ENCODE data around the gene POLR2J2. TPM values are rescaled to one million over a fixed set of nuclear protein-coding genes. Genes with fewer than 3 reads are reported as not detected.
"Not testable (repeated sequence)": the region's sequence is repeated elsewhere in the genome, so short reads cannot be mapped to it uniquely, and the experiment has no call there.

The POLR2J2 gene
- total and polyA plus RNA-seq, 5 experiments from 2014 or later, result 3.0 to 39.5 (median 3.7) TPM

GRCh38 chr7:102643404-102643803 is 28.1 kb downstream of the POLR2J2 start:
- ATAC-seq, H3K9me3 Mint-ChIP-seq, H3K4me1 Mint-ChIP-seq, H3K36me3 Mint-ChIP-seq, H3K4me3 Mint-ChIP-seq, POLR2A ChIA-PET, H3K27ac Mint-ChIP-seq, DNase-seq, H3K27me3 Mint-ChIP-seq: not testable (repeated sequence)

DNA sequence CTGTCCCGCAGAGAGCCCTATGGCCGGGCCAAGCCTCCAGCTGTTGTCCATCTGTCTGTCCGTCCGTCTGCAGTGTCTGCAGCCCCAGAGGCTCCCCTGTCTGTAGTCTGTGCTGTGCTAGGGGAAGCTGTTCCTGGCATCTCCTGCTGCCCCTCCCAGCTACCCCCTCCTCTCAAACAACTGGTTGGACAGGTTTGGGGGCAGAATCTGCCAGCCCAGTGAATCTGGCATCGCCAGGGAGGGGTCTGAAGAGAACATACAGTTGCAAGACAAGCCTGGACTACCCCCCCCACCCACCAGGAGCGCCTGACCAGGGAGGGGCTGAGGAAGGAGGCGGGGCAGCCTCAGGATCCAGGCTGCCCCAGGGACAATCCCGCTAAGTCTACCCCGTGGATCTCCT is 28.8 kb downstream of the POLR2J2 start, which contains the start of gene UPK3BL1:
Gene UPK3BL1, minus strand, starts transcription at position 101 of the 400 bp plus-strand sequence. Its CDS starts 50 bp downstream, at position 51.
- H3K27ac Mint-ChIP-seq, DNase-seq, H3K27me3 Mint-ChIP-seq, H3K4me3 Mint-ChIP-seq, POLR2A ChIA-PET, ATAC-seq, H3K4me1 Mint-ChIP-seq, H3K9me3 Mint-ChIP-seq, H3K36me3 Mint-ChIP-seq: not testable (repeated sequence)

GRCh38 chr7:102638848-102639247 is 32.6 kb downstream of the POLR2J2 start:
- POLR2A ChIA-PET, H3K9me3 Mint-ChIP-seq, H3K4me3 Mint-ChIP-seq, H3K27ac Mint-ChIP-seq, DNase-seq, H3K36me3 Mint-ChIP-seq, H3K4me1 Mint-ChIP-seq, H3K27me3 Mint-ChIP-seq: not testable (repeated sequence)
- ATAC-seq, result peak; percentile 5 to 26

- H3K36me3 Mint-ChIP-seq, H3K9me3 Mint-ChIP-seq, H3K4me3 Mint-ChIP-seq, H3K27ac Mint-ChIP-seq, ATAC-seq, H3K27me3 Mint-ChIP-seq, POLR2A ChIA-PET, H3K4me1 Mint-ChIP-seq, DNase-seq: not testable (repeated sequence)
These were observed 34.5 kb downstream of the POLR2J2 start for GRCh38 chr7:102636956-102637355.

DNA sequence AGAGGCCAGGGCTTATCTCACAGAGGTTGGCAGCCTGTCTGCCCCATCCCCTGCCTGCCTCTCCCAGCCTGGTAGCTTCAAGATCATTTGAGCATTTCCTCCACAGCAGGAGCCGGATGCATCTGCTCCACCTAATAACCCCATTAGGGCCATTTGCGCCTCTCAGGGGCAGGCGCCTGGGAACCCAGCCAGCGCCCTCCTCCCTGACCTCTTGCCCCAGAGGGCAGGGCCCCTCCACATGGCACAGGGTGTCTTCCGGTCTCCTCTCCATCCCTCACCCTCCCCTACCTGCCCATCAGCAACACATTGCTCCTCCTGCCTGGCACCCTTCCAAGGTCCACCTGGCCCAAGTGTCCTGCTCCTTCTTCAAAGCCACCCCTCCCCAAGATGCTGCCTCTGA is 36.1 kb downstream of the POLR2J2 start:
- POLR2A ChIA-PET, result not testable (repeated sequence)

GRCh38 chr7:102634299-102634698 is 37.2 kb downstream of the POLR2J2 start:
- H3K36me3 Mint-ChIP-seq, H3K27me3 Mint-ChIP-seq, H3K4me3 Mint-ChIP-seq, H3K9me3 Mint-ChIP-seq, H3K4me1 Mint-ChIP-seq, H3K27ac Mint-ChIP-seq, ATAC-seq, POLR2A ChIA-PET, DNase-seq: not testable (repeated sequence)

More for the DNA sequence above, 36.1 kb downstream of the POLR2J2 start:
- H3K36me3 Mint-ChIP-seq, H3K4me1 Mint-ChIP-seq, DNase-seq, H3K9me3 Mint-ChIP-seq, H3K27ac Mint-ChIP-seq, ATAC-seq, H3K4me3 Mint-ChIP-seq, H3K27me3 Mint-ChIP-seq: not testable (repeated sequence)

DNA sequence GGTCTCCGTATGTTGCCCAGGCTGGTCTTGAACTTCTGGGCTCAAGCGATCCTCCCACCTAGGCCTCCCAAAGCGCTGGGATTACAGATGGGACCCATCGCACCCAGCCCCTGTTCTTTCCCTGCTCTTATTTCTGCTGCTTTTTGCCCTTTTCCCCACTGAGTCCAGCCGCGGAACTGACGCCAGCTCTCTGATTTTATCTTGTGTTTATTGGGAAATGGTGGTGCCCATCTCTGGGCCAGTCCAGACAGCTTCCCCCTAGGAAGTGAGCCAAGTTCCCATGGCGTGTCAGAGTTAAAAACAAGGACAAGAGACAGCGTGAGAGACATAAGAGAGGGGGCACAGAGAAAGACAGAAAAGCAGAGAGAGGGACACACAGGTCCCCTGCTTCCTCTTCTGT is 40.8 kb downstream of the POLR2J2 start:
- H3K27ac Mint-ChIP-seq, result peak overlapping the region in 1 of 10 donors; percentile 43
- DNase-seq, H3K4me1 Mint-ChIP-seq, POLR2A ChIA-PET, H3K36me3 Mint-ChIP-seq, H3K4me3 Mint-ChIP-seq, H3K27me3 Mint-ChIP-seq, H3K9me3 Mint-ChIP-seq, ATAC-seq: not testable (repeated sequence)

- H3K4me3 Mint-ChIP-seq, H3K36me3 Mint-ChIP-seq, H3K4me1 Mint-ChIP-seq, H3K27me3 Mint-ChIP-seq, ATAC-seq, H3K9me3 Mint-ChIP-seq, POLR2A ChIA-PET, DNase-seq, H3K27ac Mint-ChIP-seq: not testable (repeated sequence)
These were observed 44.1 kb downstream of the POLR2J2 start for GRCh38 chr7:102627271-102627904.

DNA sequence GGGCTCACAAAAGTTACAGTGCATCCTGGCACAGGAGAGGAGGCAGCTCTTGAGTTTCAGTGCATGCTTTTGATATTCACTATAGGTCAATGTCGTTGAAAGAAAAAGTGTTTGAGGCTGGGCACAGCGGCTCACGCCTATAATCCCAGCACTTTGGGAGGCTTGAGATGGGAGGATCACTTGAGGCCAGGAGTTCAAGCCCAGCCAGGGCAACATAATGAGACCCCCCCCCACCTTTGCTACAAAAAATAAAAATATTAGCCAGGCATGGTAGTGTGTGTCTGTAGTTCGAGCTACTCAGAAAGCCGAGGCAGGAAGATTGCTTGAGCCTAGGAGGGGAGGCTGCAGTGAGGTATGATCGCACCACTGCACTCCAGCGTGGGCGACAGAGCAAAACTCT is 53.3 kb downstream of the POLR2J2 start:
- H3K36me3 Mint-ChIP-seq, POLR2A ChIA-PET, H3K4me1 Mint-ChIP-seq, H3K27ac Mint-ChIP-seq, H3K4me3 Mint-ChIP-seq, ATAC-seq, H3K9me3 Mint-ChIP-seq, H3K27me3 Mint-ChIP-seq: not testable (repeated sequence)
- peak in 1 of 10 donors; percentile 8 for DNase-seq

GRCh38 chr7:102616507-102617125 is 54.8 kb downstream of the POLR2J2 start, which contains the start of gene RASA4:
TSS of gene RASA4 (minus strand) at chr7:102616756. CDS start at chr7:102616689, 67 bp downstream.
- ATAC-seq (peak; percentile 97 to 98), DNase-seq (peak in 8 of 10 donors; percentile 22 to 69 (median 34))
- H3K4me1 Mint-ChIP-seq, H3K27me3 Mint-ChIP-seq, H3K9me3 Mint-ChIP-seq, H3K36me3 Mint-ChIP-seq, POLR2A ChIA-PET: not testable (repeated sequence)
- peak within 1 kb of the TSS in 7 of 10 donors; percentile 28 to 77 (median 51) for H3K4me3 Mint-ChIP-seq
- H3K27ac Mint-ChIP-seq, result peak within 1 kb of the TSS in 1 of 10 donors; percentile 43

Other genes starting within 250 kb of the POLR2J2 start
- gene ORAI2, start 238.1 kb downstream of the POLR2J2 start, total RNA-seq, result 10 to 100 TPM; 29.1 to 33.6 TPM
- 10 to 100 TPM; 35.9 to 54.4 (median 37.2) TPM for gene ORAI2, start 238.1 kb downstream of the POLR2J2 start, polyA plus RNA-seq
- gene ALKBH4, start 206.8 kb downstream of the POLR2J2 start, total RNA-seq, result 10 to 100 TPM in 1 of 2 experiments, 1 to 10 TPM in 1; 9.9 to 12.9 TPM
- gene ALKBH4, start 206.8 kb downstream of the POLR2J2 start, polyA plus RNA-seq, result 10 to 100 TPM; 14.8 to 17.3 (median 16.4) TPM
- 10 to 100 TPM; 21.6 to 23.6 TPM for gene LRWD1, start 206.7 kb downstream of the POLR2J2 start, total RNA-seq
- gene LRWD1, start 206.7 kb downstream of the POLR2J2 start, polyA plus RNA-seq, result 10 to 100 TPM in 2 of 3 donors, 1 to 10 TPM in 1; 7.2 to 14.5 (median 11.4) TPM
- 10 to 100 TPM; 44.3 to 44.4 TPM for gene POLR2J, start 192.7 kb downstream of the POLR2J2 start, total RNA-seq
- 100 to 1,000 TPM in 2 of 3 donors, 10 to 100 TPM in 1; 65.6 to 112 (median 103) TPM for gene POLR2J, start 192.7 kb downstream of the POLR2J2 start, polyA plus RNA-seq
- gene RASA4B, start 153.9 kb downstream of the POLR2J2 start, total RNA-seq, result 10 to 100 TPM; 31.9 to 35.0 TPM
- 10 to 100 TPM in 1 of 3 donors, 1 to 10 TPM in 2; 7.8 to 15.7 (median 8.7) TPM for gene RASA4B, start 153.9 kb downstream of the POLR2J2 start, polyA plus RNA-seq
- 10 to 100 TPM; 53.0 to 53.6 TPM for gene UPK3BL2, start 128.0 kb downstream of the POLR2J2 start, total RNA-seq
- 1 to 10 TPM in 2 of 3 donors, under 1 TPM in 1; 0.44 to 3.0 (median 1.1) TPM for gene UPK3BL2, start 128.0 kb downstream of the POLR2J2 start, polyA plus RNA-seq
- gene SPDYE2, start 120.4 kb downstream of the POLR2J2 start, total RNA-seq, result 1 to 10 TPM in 1 of 2 experiments, under 1 TPM in 1; 0.41 to 1.0 TPM
- under 1 TPM; 0.22 to 0.58 (median 0.37) TPM for gene SPDYE2, start 120.4 kb downstream of the POLR2J2 start, polyA plus RNA-seq
- gene POLR2J3, start 99.1 kb downstream of the POLR2J2 start, total RNA-seq, result 100 to 1,000 TPM; 104 to 119 TPM
- gene POLR2J3, start 99.1 kb downstream of the POLR2J2 start, polyA plus RNA-seq, result 10 to 100 TPM; 27.7 to 48.4 (median 34.6) TPM
- gene RASA4, start 54.9 kb downstream of the POLR2J2 start, total RNA-seq, result 10 to 100 TPM; 60.9 to 65.1 TPM
- gene RASA4, start 54.9 kb downstream of the POLR2J2 start, polyA plus RNA-seq, result 10 to 100 TPM; 14.2 to 32.6 (median 23.4) TPM
- gene UPK3BL1, start 28.9 kb downstream of the POLR2J2 start, total RNA-seq, result 10 to 100 TPM; 72.8 to 77.3 TPM
- 10 to 100 TPM; 22.4 to 32.6 (median 31.2) TPM for gene UPK3BL1, start 28.9 kb downstream of the POLR2J2 start, polyA plus RNA-seq
- not detected for gene SPDYE2B, start 21.3 kb downstream of the POLR2J2 start, total RNA-seq
- gene SPDYE2B, start 21.3 kb downstream of the POLR2J2 start, polyA plus RNA-seq, result under 1 TPM in 1 of 3 donors, not detected in 2; 0.22 TPM
- 10 to 100 TPM in 1 of 2 experiments, 1 to 10 TPM in 1; 9.1 to 11.6 TPM for gene FAM185A, start 77.3 kb upstream of the POLR2J2 start, total RNA-seq
- gene FAM185A, start 77.3 kb upstream of the POLR2J2 start, polyA plus RNA-seq, result 1 to 10 TPM; 6.2 to 7.1 (median 6.3) TPM
- gene LRRC17, start 241.3 kb upstream of the POLR2J2 start, total RNA-seq, result under 1 TPM in 1 of 2 experiments, not detected in 1; 0.60 TPM
- gene LRRC17, start 241.3 kb upstream of the POLR2J2 start, polyA plus RNA-seq, result not detected